HG02642 (cell line): ENCODE measurements around the gene CDK5RAP1.
"Not testable (repeated sequence)": the region's sequence is repeated elsewhere in the genome, so short reads cannot be mapped to it uniquely, and the experiment has no call there.

Experiments
- ATAC-seq: cut with Tn5 transposase; IDR thresholded peaks from one replicate; pipeline ENCODE4 v1.9.1; 2021; ENCODE audit warnings: mild to moderate bottlenecking; ENCODE audit not compliant: unreplicated experiment, poor library complexity

CDK5RAP1 gene

DNA sequence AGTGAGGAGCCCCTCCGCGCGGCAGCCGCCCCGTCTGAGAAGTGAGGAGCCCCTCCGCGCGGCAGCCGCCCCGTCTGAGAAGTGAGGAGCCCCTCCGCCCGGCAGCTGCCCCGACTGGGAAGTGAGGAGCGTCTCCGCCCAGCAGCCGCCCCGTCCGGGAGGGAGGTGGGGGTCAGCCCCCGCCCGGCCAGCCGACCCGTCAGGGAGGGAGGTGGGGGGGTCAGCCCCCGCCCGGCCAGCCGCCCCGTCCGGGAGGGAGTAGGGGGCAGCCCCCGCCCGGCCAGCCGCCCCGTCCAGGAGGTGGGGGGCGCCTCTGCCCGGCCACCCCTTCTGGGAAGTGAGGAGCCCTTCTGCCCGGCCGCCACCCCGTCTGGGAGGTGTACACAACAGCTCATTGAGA, 12.0 kb downstream of the CDK5RAP1 start:
- not testable (repeated sequence) for ATAC-seq

DNA sequence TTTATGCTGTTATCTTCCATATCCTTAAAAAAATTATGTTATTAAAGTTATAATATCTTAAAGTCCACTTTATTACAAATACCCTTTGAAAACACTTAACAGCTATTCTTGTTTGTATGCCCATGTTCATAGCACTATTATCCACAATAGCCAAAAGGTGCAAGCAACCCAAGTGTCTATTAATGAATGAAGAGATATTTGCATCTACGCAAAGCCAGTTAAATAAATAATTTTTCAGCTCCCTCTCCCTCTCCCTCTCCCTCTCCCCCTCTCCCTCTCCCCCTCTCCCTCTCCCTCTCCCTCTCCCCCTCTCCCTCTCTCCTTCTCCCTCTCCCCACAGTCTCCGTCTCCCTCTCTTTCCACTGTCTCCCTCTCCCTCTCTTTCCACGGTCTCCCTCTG, 13.1 kb downstream of the CDK5RAP1 start:
- no peak for ATAC-seq

DNA sequence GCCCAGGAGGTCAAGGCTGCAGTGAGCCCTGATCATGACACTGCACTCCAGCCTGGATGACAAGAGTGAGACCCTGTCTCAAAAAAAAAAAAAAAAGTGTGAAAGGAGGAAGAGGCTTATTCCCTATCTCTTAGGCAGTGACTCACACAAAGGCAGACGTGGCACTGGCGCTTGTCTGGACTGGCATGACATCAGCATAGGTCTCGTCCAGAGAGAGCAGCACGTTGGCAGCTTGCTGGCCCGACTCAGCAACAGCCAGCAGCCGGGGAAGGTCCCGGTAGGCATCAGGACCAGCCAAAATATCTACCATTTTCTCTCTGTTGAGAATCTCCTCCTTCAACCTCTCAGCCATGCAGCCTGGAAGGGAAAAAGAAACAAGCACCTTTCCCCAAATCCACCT, 14.1 kb downstream of the CDK5RAP1 start:
- no peak for ATAC-seq

DNA sequence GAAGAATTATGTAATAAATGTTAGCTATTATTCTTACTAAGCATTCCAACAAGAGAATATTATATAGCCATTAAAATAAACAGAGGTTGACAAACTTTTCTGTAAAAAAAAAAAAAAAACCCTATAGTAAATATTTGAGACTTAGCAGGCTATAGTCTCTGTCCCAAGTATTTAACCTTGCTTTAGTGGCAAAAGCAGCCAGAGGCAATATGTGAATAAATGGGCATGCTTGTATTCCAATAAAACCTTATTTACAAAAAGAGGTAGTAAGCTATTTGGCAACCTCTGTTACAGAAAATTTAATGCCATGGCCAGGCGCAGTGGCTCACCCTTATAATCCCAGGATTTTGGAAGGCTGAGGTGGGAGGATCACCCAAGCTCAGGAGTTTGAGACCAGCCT, 14.6 kb downstream of the CDK5RAP1 start:
- ATAC-seq = no peak

DNA sequence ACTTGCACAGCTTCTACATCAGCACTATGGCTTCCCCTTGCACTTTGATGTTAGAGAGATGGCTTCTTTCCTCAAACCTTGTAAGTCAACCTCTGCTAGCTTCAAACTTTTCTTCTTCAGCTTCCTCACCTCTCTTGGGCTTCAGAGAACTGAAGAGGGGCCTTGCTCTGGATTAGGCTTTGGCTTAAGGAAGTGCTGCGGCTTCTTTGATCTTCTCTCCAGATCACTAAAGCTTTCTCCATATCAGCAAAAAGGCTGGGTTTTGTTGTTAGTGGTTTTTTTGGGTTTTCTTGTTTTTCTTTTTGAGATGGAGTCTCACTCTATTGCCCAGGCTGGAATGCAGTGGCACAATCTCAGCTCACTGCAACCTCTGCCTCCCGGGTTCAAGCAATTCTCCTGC, 24.0 kb downstream of the CDK5RAP1 start:
- no peak for ATAC-seq

DNA sequence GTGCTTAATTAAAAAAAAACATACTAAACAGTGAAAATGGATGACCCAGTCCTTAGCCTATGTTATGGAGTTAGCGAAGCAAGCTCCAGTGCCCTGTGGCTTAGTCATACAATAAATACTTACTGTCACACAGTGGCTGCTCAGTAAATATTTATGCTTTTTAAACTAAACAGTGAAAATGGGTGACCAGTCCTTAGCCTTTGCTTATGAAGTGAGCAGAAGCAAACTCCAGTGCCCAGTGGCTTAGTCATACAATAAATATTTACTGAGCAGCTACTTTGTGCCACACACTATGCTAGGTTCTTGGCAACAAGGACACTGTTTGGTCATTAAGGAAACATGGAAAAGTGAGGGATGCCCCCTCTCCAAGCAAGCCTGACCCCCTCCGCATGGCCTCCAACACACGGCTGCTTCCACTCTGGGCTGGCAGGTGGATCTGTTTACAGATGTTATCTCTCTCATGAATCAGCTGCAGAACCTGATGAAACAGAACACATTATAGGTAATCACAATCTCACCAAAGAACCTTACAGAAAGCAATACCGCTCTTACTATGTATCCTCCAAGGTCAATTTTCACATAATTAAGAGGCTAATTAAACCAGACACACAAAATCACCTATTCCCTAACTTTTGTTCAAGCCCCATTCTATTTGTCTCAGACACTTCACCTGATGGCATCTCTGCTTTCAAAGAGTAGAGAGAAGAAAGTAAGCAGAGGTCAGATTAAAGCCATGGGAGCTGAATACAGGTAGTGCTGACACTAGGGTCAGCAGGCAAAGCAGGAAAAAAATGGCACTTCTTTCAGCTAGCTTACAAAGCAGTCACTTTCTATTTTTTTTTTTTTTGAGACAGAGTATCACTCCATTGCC, 27.3 kb downstream of the CDK5RAP1 start:
- ATAC-seq = no peak

DNA sequence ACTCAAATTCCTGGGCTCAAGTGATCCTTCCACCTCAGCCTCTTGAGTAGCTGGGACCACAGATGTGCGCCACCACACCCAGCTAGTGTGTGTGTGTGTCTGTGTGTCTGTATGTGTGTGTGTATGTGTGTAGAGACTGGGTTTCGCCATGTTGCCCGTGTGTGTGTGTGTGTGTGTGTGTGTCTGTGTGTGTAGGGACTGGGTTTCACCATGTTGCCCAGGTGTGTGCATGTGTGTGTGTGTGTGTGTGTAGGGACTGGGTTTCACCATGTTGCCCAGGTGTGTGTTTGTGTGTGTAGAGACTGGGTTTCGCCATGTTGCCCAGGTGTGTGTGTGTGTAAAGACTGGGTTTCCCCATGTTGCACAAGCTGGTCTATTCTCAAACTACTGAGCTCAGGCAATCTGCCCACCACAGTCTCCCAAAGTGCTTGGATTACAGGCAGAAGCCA, 28.3 kb downstream of the CDK5RAP1 start:
- ATAC-seq = no peak

DNA sequence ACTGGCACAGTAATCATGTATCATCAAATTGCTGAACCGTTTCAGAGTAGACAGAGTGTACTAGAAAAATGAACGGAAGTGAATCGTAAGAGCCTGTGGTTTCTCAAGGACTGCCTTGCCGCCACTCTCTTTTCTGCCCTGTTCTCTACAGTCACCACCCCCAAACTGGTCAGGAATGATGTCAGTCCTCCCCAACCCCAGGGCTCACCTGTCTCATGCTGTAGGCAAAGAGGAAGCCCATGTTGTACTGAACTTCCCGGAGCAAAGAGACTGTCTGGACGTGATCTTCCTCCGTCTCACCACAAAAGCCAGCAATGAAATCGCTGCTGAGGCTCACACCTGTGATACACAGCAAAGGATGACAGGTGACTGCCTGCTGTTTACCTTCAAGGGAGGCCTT, 31.0 kb downstream of the CDK5RAP1 start:
- ATAC-seq = no peak

DNA sequence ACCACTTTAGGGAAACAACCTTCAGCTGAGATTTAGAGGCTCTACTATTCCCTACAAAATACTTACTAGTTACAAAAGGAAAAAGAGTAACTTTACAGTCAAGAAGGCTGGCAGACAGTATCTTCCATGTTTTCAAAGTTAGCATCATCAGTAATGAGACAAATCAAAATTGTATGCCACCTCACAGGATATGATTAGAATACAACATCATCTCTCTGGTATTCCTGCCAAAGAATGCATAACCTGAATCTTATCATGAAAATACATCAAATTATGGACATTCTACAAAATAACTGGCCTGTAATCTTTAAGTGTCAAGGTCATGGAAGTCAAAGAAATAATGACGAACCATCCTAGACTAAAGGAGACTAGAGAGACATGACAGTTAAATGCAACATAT, 38.4 kb downstream of the CDK5RAP1 start:
- ATAC-seq = no peak

DNA sequence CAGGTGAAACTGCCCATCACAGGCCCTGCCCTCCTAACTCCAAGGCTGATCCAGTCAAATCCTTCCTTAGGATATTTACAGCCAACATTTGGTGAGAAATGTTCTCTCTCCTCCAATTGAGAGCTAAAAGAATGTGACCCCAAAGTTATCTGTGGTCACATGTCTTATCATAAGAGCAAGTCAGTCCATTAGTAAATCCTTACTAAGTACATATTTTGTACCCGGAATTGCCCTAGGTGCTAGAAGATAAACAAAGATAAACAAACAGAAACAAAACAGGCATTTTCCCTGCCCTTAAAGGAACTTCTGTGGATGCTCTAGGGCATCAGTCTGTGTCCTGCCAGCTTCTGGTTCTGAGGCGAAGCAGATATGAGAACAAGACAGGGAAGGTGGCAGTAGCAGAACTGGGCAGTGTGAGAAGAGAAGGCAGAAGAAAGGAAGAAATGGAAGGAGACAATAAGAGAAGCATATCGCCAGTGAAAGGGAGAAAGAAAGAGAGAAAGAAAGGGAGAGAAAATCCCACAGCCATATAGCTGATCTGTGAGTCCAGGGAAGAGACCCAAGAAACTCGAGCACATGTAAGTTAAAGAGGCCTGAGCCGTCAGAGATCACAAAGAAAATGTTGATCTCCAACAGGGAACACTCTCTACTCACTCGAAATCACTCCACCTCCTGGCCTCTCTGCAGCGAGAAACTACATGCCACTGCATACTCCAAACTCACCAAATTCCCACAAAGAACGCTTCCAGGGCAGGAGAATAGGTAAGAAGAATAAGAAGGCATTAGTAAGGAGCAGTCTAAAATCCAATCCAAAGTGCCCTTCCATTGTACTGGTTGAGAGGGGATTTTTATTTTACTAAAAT, 41.7 kb downstream of the CDK5RAP1 start:
- ATAC-seq = no peak

DNA sequence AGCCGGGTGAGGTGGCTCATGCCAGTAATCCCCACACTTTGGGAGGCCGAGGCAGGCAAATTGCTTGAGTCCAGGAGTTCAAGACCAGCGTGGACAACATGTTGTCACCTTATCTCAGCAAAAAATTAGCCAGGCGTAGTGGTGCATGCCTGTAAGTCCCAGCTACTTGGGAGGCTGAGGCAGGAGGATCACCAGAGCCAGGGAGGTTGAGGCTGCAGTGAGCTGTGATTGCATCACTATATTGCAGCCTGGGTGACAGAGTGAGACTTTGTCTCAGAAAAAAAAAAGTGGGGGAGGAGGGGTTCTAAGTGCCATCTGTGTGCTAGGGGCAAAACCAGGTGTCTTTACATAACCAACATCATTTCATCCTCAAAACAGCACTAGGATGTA, 48.3 kb downstream of the CDK5RAP1 start:
- no peak for ATAC-seq

DNA sequence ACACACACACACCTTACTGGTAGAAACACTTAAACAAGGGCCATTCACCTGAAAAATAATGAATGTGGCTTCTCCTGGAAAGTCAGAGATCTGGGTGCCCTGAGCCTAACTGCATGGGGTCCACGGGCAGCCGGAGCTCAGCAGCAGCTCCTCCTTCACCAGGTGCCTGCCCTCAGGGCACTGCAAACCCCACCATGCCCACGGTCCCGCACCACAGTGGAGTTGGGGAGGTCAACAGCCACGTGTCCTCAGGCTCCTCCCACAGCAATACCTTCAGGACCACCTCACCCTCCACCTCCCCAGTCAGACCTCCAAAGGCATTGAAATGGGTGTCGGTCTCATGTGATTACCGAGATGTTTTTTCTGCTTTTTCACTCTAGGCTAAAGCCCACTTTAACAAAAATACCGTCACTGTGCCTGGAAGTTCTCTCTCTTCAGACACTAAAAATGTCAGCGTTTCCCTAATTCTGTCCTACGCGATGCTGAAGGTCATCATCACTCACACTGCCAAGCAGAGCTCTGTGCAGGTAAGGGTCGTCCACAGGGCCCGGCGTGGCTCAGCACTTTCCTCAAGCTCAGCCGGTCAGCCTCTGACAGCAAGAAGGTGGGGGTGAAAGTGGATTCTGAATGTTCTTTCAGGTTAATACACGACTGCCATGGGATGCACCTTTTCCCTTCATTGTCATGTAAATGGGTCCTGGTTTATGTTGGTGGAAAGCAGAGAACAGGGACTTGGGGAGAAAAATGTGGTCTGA, 48.9 kb downstream of the CDK5RAP1 start:
- no peak for ATAC-seq

DNA sequence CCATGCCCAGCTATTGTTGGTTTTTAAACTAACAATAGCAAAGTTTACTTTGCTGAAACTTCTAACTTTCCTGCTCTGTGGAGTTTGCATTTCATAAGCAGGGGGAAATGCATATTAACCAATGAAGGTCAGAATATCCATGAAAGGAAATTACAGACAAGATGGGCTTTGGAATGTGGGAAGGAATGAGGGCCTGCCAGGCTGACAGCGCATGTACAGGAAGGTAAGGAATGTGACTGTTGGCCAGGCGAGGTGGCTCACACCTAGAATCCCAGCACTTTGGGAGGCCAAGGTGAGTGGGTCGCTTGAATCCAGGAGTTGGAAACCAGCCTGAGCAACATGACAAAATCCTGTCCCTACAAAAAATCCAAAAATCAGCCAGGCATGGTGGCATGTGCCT, 49.6 kb downstream of the CDK5RAP1 start:
- no peak for ATAC-seq

DNA sequence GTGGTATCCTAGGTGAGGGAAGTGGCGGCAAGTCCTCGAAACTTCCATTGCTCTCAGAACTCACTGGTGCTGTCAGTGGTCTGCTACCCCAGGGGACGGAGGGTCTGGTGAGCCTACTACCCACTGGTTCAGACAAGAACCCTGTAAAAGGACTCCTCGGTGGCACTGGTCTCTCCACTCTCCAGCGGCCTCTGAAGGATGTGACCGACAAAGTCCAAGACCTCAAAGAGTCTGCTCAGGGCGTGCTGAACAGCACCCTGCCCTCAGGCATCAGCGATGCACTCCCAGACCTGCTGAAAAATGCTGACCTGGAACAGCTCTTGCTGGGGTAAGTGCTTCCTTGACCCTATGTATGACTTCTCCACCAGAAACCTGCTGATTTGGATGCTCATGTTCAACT, 51.8 kb downstream of the CDK5RAP1 start:
- no peak for ATAC-seq

DNA sequence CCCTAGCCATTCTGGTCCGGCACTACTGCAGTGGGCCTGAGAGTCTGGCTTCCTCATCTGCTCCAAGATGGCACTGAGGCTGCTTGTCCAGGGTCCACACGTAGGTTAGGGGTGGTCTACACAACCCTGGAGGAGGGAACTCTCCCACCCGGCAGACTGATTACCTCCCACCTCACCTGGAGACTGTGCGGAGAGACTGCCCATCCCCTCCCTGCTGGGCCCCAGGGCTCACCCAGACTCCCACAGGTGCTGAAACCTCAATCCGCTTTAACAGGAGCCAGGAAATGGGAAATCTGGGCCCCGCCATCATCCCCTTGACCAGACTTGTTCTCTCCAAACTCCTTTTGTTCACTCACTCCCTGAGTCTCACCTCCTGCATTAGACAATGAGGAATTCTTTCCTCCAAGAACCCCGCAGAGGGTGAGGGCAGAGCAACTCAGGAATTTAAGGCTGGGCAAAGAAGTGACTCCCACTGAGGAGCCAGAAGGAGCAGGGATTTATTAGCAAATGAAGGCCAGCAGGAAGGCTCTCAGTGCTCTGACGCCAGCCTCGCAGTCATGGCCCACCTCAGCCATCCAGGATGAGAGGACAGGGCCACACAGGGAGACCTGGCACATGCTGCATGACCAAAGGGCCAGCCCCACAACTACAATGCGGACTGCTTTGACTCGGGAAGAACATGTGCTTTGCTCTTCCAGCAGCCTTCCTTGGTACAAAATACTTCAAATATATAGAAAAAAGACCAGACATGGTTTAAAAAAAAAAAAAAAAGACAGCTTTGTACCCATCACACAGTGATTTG, 53.0 kb downstream of the CDK5RAP1 start:
- no peak for ATAC-seq

DNA sequence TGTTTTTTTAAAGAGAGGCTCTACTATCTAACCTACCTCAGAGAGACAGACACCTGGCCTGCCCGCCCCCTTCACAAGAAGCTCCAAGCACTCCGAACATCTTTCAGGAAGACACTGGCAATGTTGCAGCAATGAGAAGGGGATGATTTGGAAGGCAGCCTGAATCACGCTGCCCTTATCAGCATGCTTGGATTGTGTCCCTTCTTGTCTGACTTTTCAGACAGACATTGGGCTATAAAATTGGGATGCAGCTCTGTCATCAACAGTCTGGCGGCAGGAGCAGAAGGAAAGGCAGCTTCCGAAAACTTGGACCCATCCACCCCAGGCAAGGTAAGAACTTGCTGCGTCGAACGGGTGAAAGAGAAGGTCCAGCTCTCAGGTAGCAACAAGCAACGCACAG, 56.0 kb downstream of the CDK5RAP1 start:
- ATAC-seq = no peak

DNA sequence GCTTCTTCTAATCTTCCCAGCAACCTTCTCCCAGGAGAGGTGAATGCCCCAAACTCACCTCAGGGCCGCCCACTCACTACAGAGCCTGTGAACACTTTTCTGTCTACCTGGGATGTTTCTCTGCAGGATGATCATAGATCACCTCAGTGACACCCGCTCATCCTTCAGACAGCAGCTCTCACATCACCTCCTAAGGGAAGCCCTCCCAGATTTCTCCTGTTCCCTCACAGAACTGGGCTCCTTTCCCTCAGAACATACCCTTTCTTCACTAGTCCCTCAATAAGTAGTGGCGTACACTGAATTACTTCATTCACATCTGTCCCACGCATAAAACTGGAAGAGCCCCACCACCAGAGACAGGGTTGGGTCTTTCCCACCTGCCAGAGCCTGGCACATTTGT, 57.8 kb downstream of the CDK5RAP1 start:
- ATAC-seq = no peak

DNA sequence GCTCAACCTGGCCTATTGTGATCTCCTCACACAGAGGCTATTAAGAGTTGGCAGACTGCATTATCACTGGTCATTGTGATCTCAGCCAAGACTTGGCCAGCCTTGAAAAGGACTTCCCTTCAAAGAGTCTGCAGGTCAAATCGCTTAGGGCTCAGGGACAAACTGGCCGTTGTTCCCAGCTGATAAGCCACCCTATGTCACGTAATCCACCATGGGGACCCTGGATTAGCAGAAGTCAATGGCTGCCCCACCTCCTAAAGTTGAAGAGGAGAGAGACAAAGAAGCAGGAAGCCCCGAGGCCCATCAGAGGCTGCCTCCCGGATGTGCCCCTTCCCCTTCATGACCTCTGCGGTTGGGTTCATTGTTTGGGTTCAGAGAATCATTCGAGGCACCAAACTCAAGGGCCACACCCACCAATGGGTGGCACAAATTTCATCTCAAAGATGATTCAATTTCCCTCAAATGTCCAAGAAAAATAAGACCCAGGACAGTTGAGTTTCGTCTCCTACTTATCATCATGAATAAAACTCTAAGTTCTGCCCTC, 61.7 kb downstream of the CDK5RAP1 start:
- no peak for ATAC-seq

DNA sequence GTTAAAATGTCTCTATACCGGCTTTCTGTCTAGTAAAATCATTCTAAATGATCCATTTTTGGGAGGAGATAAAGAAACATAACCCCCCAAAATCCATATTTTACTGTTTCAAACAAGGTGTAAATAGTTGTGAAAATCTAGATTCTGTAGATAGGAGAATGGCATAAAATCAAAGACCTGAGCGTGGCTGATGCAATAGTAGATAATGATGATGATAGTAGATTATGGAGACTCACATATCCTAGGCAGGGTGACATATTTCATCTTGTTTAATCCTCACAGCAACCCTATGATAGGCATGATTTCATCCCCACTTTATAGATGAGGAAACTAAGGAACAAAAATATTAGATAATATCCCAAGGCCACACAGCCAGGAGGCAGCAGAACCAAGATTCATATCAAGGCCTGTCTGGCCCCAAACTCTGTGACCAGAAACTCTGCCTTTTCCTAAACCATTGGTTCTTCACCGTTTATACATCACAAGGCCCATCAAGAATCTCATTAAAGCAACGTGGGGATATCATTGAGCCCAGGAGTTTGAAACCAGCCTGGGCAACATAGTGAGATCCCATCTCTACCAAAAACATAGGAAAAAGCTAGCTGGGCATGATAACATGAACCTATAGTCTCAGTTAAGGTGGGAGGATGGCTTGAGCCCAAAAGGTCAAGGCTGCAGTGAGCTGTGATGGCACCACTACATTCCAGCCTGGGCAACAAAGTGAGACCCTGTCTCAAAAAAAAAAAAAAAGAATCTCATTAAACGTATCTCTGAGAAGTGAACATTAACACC, 62.7 kb downstream of the CDK5RAP1 start:
- no peak for ATAC-seq
